ENCODE measurements around the gene JTB. TPM values are rescaled to one million over a fixed set of nuclear protein-coding genes. Genes with fewer than 3 reads are reported as not detected.

The JTB gene
- total RNA-seq, 1 experiment from 2014 or later: 134 TPM

GRCh38 chr1:153968408-153968807 is 9.1 kb downstream of the JTB start:
- Histone ChIP-seq H3K36me3 (ENCODE audit: control insufficient read depth, insufficient read depth, low read length) (no peaks in the 10 kb centered on the region; the same call in 1 of the 2 replicates), H3K27me3 (ENCODE audit: control insufficient read depth, insufficient read depth, low read length) (no peaks in the 10 kb centered on the region), H3K27ac (ENCODE audit: low read length) (peak overlapping the region; percentile 97), H3K9me3 (ENCODE audit: control insufficient read depth, insufficient read depth, low read depth, low read length) (no peaks in the 10 kb centered on the region), H3K4me3 (ENCODE audit: low read depth in 2 of 2, low read length in 2 of 2) (peak overlapping the region; percentile 66 to 70), H3K4me1 (ENCODE audit: control insufficient read depth, insufficient read depth, low read length) (peaks cover 9% of the 10 kb centered on the region; the same call in 1 of the 2 replicates)
- intact Hi-C loops (cut with micrococcal nuclease; ENCODE audit: unreplicated experiment): no loop called here
- POLR2A ChIA-PET: interaction anchor here (0.6 kb wide), 1 partner anchor 296 kb away, joined by 3 read pairs; no protein-coding TSS in a partner anchor
- CTCF ChIA-PET: interaction anchor here (1.0 kb wide), 1 partner anchor 290 kb away, joined by 5 read pairs; the partner anchor contains the start of gene NPR1
- in situ Hi-C loops (cut with HindIII; ENCODE audit: low pct_unique_long_range_greater_than_20kb, low sequenced_read_pairs): no loop called here
- DNase-seq (ENCODE audit: low read depth, low spot score) (no peak), ATAC-seq (no peak)
- TF ChIP-seq REST (IDR thresholded peaks at IDR 0.05; ENCODE audit: insufficient read depth in 1 of 2, low read depth in 2 of 2, low read length in 1 of 2) (no peak), TCF7L2 (IDR thresholded peaks at IDR 0.05; ENCODE audit: low read depth, low read length) (no peak), SIN3A (IDR thresholded peaks at IDR 0.05; ENCODE audit: borderline replicate concordance, insufficient read depth, low read depth, low read length) (no peak), POLR2AphosphoS5 (IDR thresholded peaks at IDR 0.05; ENCODE audit: low read depth, low read length) (no peak), CTCF (IDR thresholded peaks at IDR 0.05) (no peak)
- BruUV-seq (replicated peaks): no TSS peak

- POLR2A ChIA-PET: interaction anchor here (0.6 to 1.4 kb wide), 5 partner anchors 9 to 296 kb away, joined by 3 to 4 read pairs (median 3); partner anchors contain the start of genes JTB and RPS27
- ATAC-seq (no peak), DNase-seq (ENCODE audit: low read depth, low spot score) (no peak)
- Histone ChIP-seq H3K9me3 (ENCODE audit: control insufficient read depth, insufficient read depth, low read depth, low read length) (no peaks in the 10 kb centered on the region), H3K4me1 (ENCODE audit: control insufficient read depth, insufficient read depth, low read length) (peaks cover 9% of the 10 kb centered on the region; the same call in 1 of the 2 replicates), H3K36me3 (ENCODE audit: control insufficient read depth, insufficient read depth, low read length) (no peaks in the 10 kb centered on the region; the same call in 1 of the 2 replicates), H3K27me3 (ENCODE audit: control insufficient read depth, insufficient read depth, low read length) (no peaks in the 10 kb centered on the region), H3K27ac (ENCODE audit: low read length) (peak overlapping the region; percentile 97), H3K4me3 (ENCODE audit: low read depth in 2 of 2, low read length in 2 of 2) (peak overlapping the region; percentile 66 to 70)
- CTCF ChIA-PET: interaction anchor here (0.5 to 1.0 kb wide), 2 partner anchors 30 to 290 kb away, joined by 5 read pairs; partner anchors contain the start of gene NPR1
- TF ChIP-seq CTCF (IDR thresholded peaks at IDR 0.05) (no peak), SIN3A (IDR thresholded peaks at IDR 0.05; ENCODE audit: borderline replicate concordance, insufficient read depth, low read depth, low read length) (0 out of 2 replicates have a peak, but pooled peaks have one; percentile 25)
- in situ Hi-C loops (cut with HindIII; ENCODE audit: low pct_unique_long_range_greater_than_20kb, low sequenced_read_pairs): no loop called here
- BruUV-seq (replicated peaks): no TSS peak
- intact Hi-C loops (cut with micrococcal nuclease; ENCODE audit: unreplicated experiment): no loop called here
Observed at GRCh38 chr1:153968000-153968363, 9.5 kb downstream of the JTB start.
